A673 (cell line): Measurements from ENCODE around the gene ARHGEF2. TPM values are rescaled to one million over a fixed set of nuclear protein-coding genes. Genes with fewer than 3 reads are reported as not detected.

Experiments
- BruUV-seq: library from RNA; stranded (reverse); fragments of 400-500 nt; replicated peaks from 2 replicates; lab custom pipeline; 2021; lab: Mats Ljungman, UMichigan
- CTCF ChIA-PET: fragments of 300-600 bp; sonication (Branson Sonifier 250); formaldehyde crosslinking; loops from one replicate; lab custom pipeline; 2022; ENCODE audit warnings: antibody characterized with exemption; lab: Charles Lee
- POLR2A ChIA-PET: fragments of 300-600 bp; sonication (Branson Sonifier 250); formaldehyde crosslinking; loops from one replicate; lab custom pipeline; 2022; ENCODE audit warnings: antibody characterized with exemption; ENCODE audit not compliant: low non-redundant PET; lab: Charles Lee
- DNase-seq: peaks from one replicate; pipeline ENCODE4 v3.0.0-alpha.2; 2015; ENCODE audit warnings: low spot score
- H3K27ac ChIP-seq: fragments of 200-600 bp; sonication (generic); 2 replicates; pipeline ENCODE4 v1.5.1; 2016; ENCODE audit warnings: mixed run types, low read depth, mild to moderate bottlenecking, mixed read lengths, antibody characterized with exemption, low read length; ENCODE audit not compliant: poor library complexity, severe bottlenecking
- H3K27me3 ChIP-seq: fragments of 200-600 bp; sonication (generic); replicated peaks from 2 replicates; pipeline ENCODE4 v1.6.1; 2017; ENCODE audit warnings: mixed run types, low read depth, mild to moderate bottlenecking, mixed read lengths, antibody characterized with exemption, low read length; ENCODE audit not compliant: insufficient read depth, poor library complexity
- H3K36me3 ChIP-seq: fragments of 200-600 bp; sonication (generic); 2 replicates; pipeline ENCODE4 v1.6.1; 2016; ENCODE audit warnings: mixed run types, mild to moderate bottlenecking, mixed read lengths, antibody characterized with exemption, low read length; ENCODE audit not compliant: insufficient read depth, poor library complexity, severe bottlenecking
- H3K4me1 ChIP-seq: fragments of 200-600 bp; sonication (generic); 2 replicates; pipeline ENCODE4 v1.6.1; 2017; ENCODE audit warnings: mixed run types, mild to moderate bottlenecking, mixed read lengths, antibody characterized with exemption, low read length; ENCODE audit not compliant: insufficient read depth, poor library complexity, severe bottlenecking
- H3K4me3 ChIP-seq: fragments of 200-600 bp; sonication (generic); 2 replicates; pipeline ENCODE4 v1.5.1; 2016; ENCODE audit warnings: low read depth, mixed run types, mild to moderate bottlenecking, mixed read lengths, low read length; ENCODE audit not compliant: poor library complexity, severe bottlenecking
- H3K9me3 ChIP-seq: fragments of 200-600 bp; sonication (generic); 2 replicates; pipeline ENCODE4 v1.6.1; 2016; ENCODE audit warnings: mixed run types, low read depth, mild to moderate bottlenecking, mixed read lengths, antibody characterized with exemption, low read length; ENCODE audit not compliant: poor library complexity, severe bottlenecking
- EZH2 ChIP-seq: fragments of 200-600 bp; sonication (generic); IDR thresholded peaks from 2 replicates; pipeline ENCODE4 v1.6.1; 2017; ENCODE audit warnings: borderline replicate concordance, low read depth, mild to moderate bottlenecking, mixed read lengths, antibody characterized with exemption, low read length; ENCODE audit not compliant: poor library complexity, severe bottlenecking
- intact Hi-C: fragments of 100-400 bp; cut with micrococcal nuclease; formaldehyde crosslinking; loops from one replicate; pipeline ENCODE4 v1.10.0; 2022; ENCODE audit not compliant: unreplicated experiment
- total RNA-seq: library from RNA; stranded (reverse); gene quantifications from 2 replicates; pipeline ENCODE4 v1.2.3, GENCODE V29; 2021
- TF ChIP-seq, protein P1 (sequence below): fragments of 300-800, 200-600 bp; sonication (generic); conservative IDR thresholded peaks from 2 replicates; pipeline ENCODE4 v1.5.1; 2017; ENCODE audit warnings: low read depth, mild to moderate bottlenecking, antibody characterized with exemption, low read length, moderate library complexity, mixed read lengths

The ARHGEF2 gene
- total RNA-seq, 1 experiment from 2014 or later: 148 TPM

DNA sequence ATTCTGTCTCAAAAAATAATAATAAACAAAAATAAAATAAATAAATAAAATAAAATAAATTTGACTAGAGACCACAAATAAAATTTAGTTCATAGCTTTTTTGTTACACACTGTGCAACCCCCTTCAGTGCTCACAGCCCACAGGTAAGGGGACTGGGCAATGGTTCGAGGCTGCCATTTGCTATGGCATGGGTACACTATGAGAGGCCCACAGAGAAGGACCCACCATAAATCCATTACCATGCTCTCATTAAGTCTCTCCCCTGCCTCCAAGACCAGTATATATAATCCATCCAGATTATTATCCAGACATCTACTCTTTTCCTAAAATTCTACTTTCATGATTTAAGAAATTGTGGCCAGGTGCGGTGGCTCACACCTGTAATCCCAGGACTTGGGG, 58.5 kb downstream of the ARHGEF2 start:
- no peak for DNase-seq
- no peaks in the 10 kb centered on the region for H3K27me3 ChIP-seq
- H3K27ac ChIP-seq: no peak overlapping the region
- no peak overlapping the region for H3K4me3 ChIP-seq
- ChIA-PET CTCF (no interaction called here), POLR2A (interaction anchor here (0.6 kb wide), 1 partner anchor 57 kb away, joined by 10 read pairs; no protein-coding TSS in a partner anchor)
- no peak for TF ChIP-seq EZH2
- TF ChIP-seq, protein P1, sequence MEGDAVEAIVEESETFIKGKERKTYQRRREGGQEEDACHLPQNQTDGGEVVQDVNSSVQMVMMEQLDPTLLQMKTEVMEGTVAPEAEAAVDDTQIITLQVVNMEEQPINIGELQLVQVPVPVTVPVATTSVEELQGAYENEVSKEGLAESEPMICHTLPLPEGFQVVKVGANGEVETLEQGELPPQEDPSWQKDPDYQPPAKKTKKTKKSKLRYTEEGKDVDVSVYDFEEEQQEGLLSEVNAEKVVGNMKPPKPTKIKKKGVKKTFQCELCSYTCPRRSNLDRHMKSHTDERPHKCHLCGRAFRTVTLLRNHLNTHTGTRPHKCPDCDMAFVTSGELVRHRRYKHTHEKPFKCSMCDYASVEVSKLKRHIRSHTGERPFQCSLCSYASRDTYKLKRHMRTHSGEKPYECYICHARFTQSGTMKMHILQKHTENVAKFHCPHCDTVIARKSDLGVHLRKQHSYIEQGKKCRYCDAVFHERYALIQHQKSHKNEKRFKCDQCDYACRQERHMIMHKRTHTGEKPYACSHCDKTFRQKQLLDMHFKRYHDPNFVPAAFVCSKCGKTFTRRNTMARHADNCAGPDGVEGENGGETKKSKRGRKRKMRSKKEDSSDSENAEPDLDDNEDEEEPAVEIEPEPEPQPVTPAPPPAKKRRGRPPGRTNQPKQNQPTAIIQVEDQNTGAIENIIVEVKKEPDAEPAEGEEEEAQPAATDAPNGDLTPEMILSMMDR: no peak
- H3K9me3 ChIP-seq: no peaks in the 10 kb centered on the region
- no TSS peak for BruUV-seq
- H3K36me3 ChIP-seq: peaks cover 98% of the 10 kb centered on the region
- intact Hi-C loops: loop anchor here (10.0 kb wide), 1 partner anchor 395 kb away; no protein-coding TSS in a partner anchor
- no peaks in the 10 kb centered on the region for H3K4me1 ChIP-seq

DNA sequence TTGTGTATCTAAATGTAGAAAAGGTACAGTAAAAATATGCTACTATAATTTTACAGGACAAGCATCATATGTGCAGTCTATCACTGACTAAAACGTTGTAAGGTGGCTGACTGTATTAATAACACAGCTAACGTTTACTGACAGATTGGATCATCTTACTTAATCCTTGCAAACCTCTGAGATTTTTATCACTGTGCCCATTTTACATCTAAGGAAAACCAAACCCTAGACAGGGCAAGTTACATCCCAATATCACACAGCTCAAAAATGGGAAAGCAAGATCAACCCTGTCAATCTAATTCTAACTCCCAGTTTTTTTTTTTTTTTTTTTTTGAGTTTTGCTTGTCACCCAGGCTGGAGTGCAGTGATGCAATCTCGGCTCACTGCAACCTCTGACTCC, 59.7 kb downstream of the ARHGEF2 start:
- H3K36me3 ChIP-seq: peaks cover 98% of the 10 kb centered on the region
- DNase-seq: no peak
- H3K27me3 ChIP-seq: no peaks in the 10 kb centered on the region
- POLR2A ChIA-PET: no interaction called here
- no TSS peak for BruUV-seq
- H3K27ac ChIP-seq: no peak overlapping the region
- intact Hi-C loops: no loop called here
- TF ChIP-seq, protein P1: no peak
- TF ChIP-seq EZH2: no peak
- no peaks in the 10 kb centered on the region for H3K9me3 ChIP-seq
- no peaks in the 10 kb centered on the region for H3K4me1 ChIP-seq
- H3K4me3 ChIP-seq: no peak overlapping the region
- CTCF ChIA-PET: no interaction called here

DNA sequence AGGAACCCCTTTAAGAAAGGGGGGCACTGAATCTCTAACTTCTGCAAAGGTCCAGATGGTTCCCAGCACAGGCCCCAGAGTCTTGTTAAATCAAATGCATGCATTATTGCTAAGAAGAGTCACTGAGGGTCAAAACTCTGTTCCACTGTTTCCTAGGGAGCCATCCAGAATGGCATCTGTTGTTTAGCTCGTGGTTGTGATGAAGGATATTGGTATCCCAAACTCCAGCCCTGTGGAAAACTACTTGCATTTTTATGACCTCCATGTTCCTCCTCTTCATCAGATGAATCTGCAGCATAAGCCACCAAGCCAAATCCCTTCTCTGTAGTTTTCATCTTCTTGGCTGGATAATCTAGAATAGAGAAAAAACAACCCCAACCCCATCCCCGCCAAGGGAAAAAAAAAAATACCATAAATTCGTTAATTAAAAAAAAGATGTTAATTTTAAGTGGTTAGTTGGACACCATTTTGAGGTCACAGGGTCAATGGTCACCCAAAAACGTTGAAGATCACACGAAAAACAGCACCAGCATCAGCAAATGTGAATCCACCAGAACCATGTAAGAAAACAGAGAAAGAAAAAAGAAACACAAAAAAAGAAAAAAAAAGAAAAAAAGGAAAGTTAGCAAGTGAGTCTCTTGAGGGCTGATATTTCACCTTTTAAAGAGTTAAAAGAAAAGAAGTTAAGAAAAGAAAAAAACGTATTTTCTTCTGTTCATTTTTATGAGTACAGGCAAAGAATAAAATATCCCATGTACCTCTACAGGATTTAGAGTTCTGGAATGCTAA, 64.2 kb downstream of the ARHGEF2 start:
- ChIA-PET CTCF (no interaction called here), POLR2A (no interaction called here)
- Histone ChIP-seq H3K36me3 (peaks cover 79% of the 10 kb centered on the region), H3K27ac (no peak overlapping the region), H3K4me3 (no peak overlapping the region), H3K4me1 (peaks cover 8% of the 10 kb centered on the region), H3K27me3 (no peaks in the 10 kb centered on the region), H3K9me3 (no peaks in the 10 kb centered on the region)
- no peak for TF ChIP-seq EZH2
- TF ChIP-seq, protein P1: no peak
- no peak for DNase-seq
- no TSS peak for BruUV-seq
- intact Hi-C loops: no loop called here
